PC-3 (cell line): ENCODE results near the gene ANKRD30B.

ENCODE experiments used
- EZH2 ChIP-seq: fragments of 300-600 bp; sonication (generic); IDR thresholded peaks from one replicate; pipeline ENCODE4 v1.6.1; 2017; ENCODE audit warnings: antibody characterized with exemption, mild to moderate bottlenecking, low read length; ENCODE audit not compliant: unreplicated experiment
- EZH2phosphoT487 ChIP-seq: fragments of 300-600 bp; sonication (generic); IDR thresholded peaks from 2 replicates; pipeline ENCODE4 v1.6.1; 2018; ENCODE audit warnings: mild to moderate bottlenecking, antibody characterized with exemption, low read length, borderline replicate concordance
- TF ChIP-seq, protein P1 (sequence below): fragments of 300-600 bp; sonication (generic); conservative IDR thresholded peaks from 2 replicates; pipeline ENCODE4 v1.5.1; 2017; ENCODE audit warnings: antibody characterized with exemption, low read depth, mild to moderate bottlenecking, low read length

DNA sequence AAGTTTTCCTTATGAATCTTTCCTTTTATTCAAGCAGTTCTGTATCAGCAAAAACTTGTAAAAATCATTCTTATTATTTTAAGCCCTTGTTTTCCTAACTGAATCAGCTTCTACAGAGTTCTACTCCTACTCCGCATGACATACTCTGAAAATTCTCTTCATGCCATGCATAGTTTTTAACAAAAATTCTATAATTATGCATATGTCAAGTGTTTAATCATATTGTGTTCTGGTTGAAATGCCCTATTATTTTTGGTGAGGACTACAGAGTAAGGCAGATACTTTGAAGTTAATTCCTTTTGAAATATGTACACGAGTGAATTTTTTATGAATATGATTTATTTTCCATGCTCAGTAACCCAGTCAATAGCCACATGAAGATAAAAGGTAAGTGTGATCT lies 28.8 kb downstream of the ANKRD30B start:
- TF ChIP-seq, protein P1, sequence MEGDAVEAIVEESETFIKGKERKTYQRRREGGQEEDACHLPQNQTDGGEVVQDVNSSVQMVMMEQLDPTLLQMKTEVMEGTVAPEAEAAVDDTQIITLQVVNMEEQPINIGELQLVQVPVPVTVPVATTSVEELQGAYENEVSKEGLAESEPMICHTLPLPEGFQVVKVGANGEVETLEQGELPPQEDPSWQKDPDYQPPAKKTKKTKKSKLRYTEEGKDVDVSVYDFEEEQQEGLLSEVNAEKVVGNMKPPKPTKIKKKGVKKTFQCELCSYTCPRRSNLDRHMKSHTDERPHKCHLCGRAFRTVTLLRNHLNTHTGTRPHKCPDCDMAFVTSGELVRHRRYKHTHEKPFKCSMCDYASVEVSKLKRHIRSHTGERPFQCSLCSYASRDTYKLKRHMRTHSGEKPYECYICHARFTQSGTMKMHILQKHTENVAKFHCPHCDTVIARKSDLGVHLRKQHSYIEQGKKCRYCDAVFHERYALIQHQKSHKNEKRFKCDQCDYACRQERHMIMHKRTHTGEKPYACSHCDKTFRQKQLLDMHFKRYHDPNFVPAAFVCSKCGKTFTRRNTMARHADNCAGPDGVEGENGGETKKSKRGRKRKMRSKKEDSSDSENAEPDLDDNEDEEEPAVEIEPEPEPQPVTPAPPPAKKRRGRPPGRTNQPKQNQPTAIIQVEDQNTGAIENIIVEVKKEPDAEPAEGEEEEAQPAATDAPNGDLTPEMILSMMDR: no peak
- TF ChIP-seq EZH2 (no peak), EZH2phosphoT487 (no peak)
